Measurements from ENCODE around the gene SEMA4G.

Gene SEMA4G

GRCh38 chr10:101005869-101006567, 36.7 kb downstream of the SEMA4G start:
- Histone ChIP-seq H3K4me3 (ENCODE audit: low read length, poor library complexity, severe bottlenecking) (no peak overlapping the region), H3K36me3 (ENCODE audit: insufficient read depth, low read length) (peaks cover 12% of the 10 kb centered on the region; the same call in 1 of the 2 replicates), H3K9me3 (ENCODE audit: insufficient read depth, low read depth, low read length) (no peaks in the 10 kb centered on the region), H3K9ac (ENCODE audit: low read depth, low read length, poor library complexity, severe bottlenecking) (no peak overlapping the region), H3K79me2 (ENCODE audit: insufficient read depth, low read length) (peaks cover 22% of the 10 kb centered on the region; the same call in 1 of the 2 replicates), H3K4me2 (ENCODE audit: low read depth, low read length, poor library complexity, severe bottlenecking) (no peak overlapping the region), H3K9me2 (replicated peaks; ENCODE audit: low read depth, low read length) (no peaks in the 10 kb centered on the region), H4K20me1 (ENCODE audit: insufficient read depth, low read length, poor library complexity, severe bottlenecking) (peaks cover 4% of the 10 kb centered on the region), H2AFZ (ENCODE audit: low read length) (no peak overlapping the region), H3K4me1 (ENCODE audit: insufficient read depth, low read length, poor library complexity, severe bottlenecking) (peaks cover 12% of the 10 kb centered on the region), H3K27me3 (ENCODE audit: insufficient read depth, low read length, poor library complexity, severe bottlenecking) (no peaks in the 10 kb centered on the region), H3F3A (ENCODE audit: low read depth) (no peaks in the 10 kb centered on the region)
- TF ChIP-seq CTCF (conservative IDR thresholded peaks at IDR 0.05; ENCODE audit: low read length) = no peak
- no peak for TF ChIP-seq EZH2phosphoT487 (IDR thresholded peaks at IDR 0.05; ENCODE audit: borderline replicate concordance)

GRCh38 chr10:101006593-101007098, 37.3 kb downstream of the SEMA4G start:
- Histone ChIP-seq H3K9me2 (replicated peaks; ENCODE audit: low read depth, low read length) (no peaks in the 10 kb centered on the region), H3K27me3 (ENCODE audit: insufficient read depth, low read length, poor library complexity, severe bottlenecking) (no peaks in the 10 kb centered on the region), H3K36me3 (ENCODE audit: insufficient read depth, low read length) (peaks cover 12% of the 10 kb centered on the region; the same call in 1 of the 2 replicates), H3K4me3 (ENCODE audit: low read length, poor library complexity, severe bottlenecking) (no peak overlapping the region), H3K9ac (ENCODE audit: low read depth, low read length, poor library complexity, severe bottlenecking) (no peak overlapping the region), H2AFZ (ENCODE audit: low read length) (no peak overlapping the region), H3K79me2 (ENCODE audit: insufficient read depth, low read length) (peaks cover 16% of the 10 kb centered on the region; the same call in 1 of the 2 replicates), H3F3A (ENCODE audit: low read depth) (no peaks in the 10 kb centered on the region), H4K20me1 (ENCODE audit: insufficient read depth, low read length, poor library complexity, severe bottlenecking) (peaks cover 4% of the 10 kb centered on the region), H3K9me3 (ENCODE audit: insufficient read depth, low read depth, low read length) (no peaks in the 10 kb centered on the region), H3K4me1 (ENCODE audit: insufficient read depth, low read length, poor library complexity, severe bottlenecking) (peaks cover 6% of the 10 kb centered on the region), H3K4me2 (ENCODE audit: low read depth, low read length, poor library complexity, severe bottlenecking) (no peak overlapping the region)
- TF ChIP-seq CTCF (conservative IDR thresholded peaks at IDR 0.05; ENCODE audit: low read length) = no peak
- TF ChIP-seq EZH2phosphoT487 (IDR thresholded peaks at IDR 0.05; ENCODE audit: borderline replicate concordance) = no peak

- H2AFZ ChIP-seq (ENCODE audit: low read length) = no peak overlapping the region
- no peaks in the 10 kb centered on the region for H3K9me3 ChIP-seq (ENCODE audit: insufficient read depth, low read depth, low read length)
- H3K9me2 ChIP-seq (replicated peaks; ENCODE audit: low read depth, low read length) = no peaks in the 10 kb centered on the region
- peaks cover 12% of the 10 kb centered on the region; the same call in 1 of the 2 replicates for H3K36me3 ChIP-seq (ENCODE audit: insufficient read depth, low read length)
- TF ChIP-seq EZH2phosphoT487 (IDR thresholded peaks at IDR 0.05; ENCODE audit: borderline replicate concordance) = no peak
- TF ChIP-seq CTCF (conservative IDR thresholded peaks at IDR 0.05; ENCODE audit: low read length) = no peak
- no peaks in the 10 kb centered on the region for H3K27me3 ChIP-seq (ENCODE audit: insufficient read depth, low read length, poor library complexity, severe bottlenecking)
- H3F3A ChIP-seq (ENCODE audit: low read depth) = no peaks in the 10 kb centered on the region
- H3K4me3 ChIP-seq (ENCODE audit: low read length, poor library complexity, severe bottlenecking) = no peak overlapping the region
- H3K9ac ChIP-seq (ENCODE audit: low read depth, low read length, poor library complexity, severe bottlenecking) = no peak overlapping the region
- peaks cover 4% of the 10 kb centered on the region for H4K20me1 ChIP-seq (ENCODE audit: insufficient read depth, low read length, poor library complexity, severe bottlenecking)
- H3K4me1 ChIP-seq (ENCODE audit: insufficient read depth, low read length, poor library complexity, severe bottlenecking) = peaks cover under 1% of the 10 kb centered on the region
- H3K4me2 ChIP-seq (ENCODE audit: low read depth, low read length, poor library complexity, severe bottlenecking) = no peak overlapping the region
- peaks cover 10% of the 10 kb centered on the region; the same call in 1 of the 2 replicates for H3K79me2 ChIP-seq (ENCODE audit: insufficient read depth, low read length)
Measured at GRCh38 chr10:101007099-101007711, 37.9 kb downstream of the SEMA4G start.
